GM21786 (cell line): Measurements from ENCODE around the gene LIN7B.

Experiments used
- ATAC-seq: cut with Tn5 transposase; IDR thresholded peaks from one replicate; pipeline ENCODE4 v1.9.1; 2021; ENCODE audit not compliant: unreplicated experiment

Gene LIN7B

DNA sequence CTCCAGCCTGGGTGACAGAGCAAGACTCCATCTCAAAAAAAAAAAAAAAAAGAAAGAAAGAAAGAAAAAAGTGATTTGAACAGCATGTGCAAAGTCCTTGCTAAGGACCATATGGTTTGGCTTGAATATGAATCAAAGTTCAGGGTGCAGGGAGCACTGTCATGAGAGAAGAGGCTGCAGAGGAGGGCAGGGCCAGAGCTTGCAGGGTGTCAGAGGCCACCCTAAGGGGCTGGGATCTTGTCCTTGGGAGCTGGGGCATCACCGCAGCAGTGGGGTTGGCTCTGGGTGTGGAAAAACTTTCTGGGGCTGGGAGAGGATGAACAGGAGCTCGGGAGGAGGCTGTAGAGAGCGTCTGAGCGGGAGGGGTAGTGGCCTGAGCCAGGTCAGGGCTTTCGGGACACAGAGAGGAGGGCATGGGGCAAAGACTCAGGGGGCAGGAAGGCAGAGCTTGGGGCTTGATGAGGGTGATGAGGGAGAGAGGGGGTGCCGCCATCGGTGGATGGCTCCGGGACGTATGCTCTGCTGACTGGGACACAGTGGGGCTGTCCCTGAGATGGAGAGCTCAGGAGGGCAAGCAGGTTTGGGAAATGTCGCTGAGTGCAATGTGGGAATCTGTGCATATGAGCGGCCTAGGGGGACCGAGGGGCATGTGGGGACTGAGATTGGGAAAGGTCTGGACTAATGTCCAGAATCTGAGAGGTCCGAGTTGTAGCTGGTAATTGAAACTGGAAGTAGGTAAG, 46.5 kb downstream of the LIN7B start:
- ATAC-seq: no peak

DNA sequence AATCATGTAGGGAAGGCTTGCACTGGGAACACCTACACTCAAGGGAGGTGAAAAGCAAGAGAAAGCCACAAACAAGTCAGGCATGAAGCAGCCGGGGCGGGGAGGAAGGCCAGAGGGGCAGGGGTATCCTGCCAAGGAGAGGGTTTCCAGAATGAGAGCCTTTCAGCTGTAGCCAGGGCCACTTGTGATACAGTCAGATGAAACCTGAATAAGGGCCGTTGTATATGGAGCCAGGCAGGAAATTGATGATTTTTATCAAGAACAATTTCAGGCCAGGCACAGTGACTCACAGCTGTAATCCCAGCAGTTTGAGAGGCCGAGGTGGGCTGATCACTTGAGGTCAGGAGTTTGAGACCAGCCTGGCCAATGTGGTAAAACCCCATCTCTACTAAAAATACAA, 47.8 kb downstream of the LIN7B start:
- ATAC-seq: no peak

DNA sequence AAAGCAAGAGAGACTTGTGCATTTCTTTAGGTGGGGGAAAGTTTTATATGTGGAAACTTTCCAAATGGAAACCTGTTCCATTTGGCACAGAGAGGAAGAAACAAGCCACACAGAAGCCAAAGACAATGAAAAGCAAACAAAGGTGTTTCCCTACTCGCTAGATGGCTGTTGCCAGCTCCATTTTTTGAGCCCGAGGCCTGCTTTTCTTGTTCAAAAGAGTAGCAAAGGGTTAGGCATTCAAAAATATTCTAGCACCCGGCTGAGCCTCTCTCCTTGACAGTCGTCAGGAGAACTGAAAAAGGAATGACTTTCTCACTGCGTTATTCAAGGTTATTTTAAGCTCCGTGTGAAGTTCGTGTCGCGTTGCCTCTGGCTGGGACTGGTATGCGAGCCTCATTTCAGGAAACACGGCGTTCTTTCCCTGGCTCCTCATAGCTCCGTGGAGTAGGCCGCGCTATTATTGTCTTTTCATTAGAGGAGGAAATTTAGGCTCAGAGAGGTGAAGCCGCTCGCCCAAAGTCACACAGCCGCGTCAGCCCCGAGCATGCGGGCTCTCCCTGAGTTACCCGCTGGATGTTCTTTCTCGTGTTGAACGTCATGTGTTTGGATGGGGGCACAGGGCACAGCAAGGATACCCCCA, 51.1 kb downstream of the LIN7B start:
- no peak for ATAC-seq

DNA sequence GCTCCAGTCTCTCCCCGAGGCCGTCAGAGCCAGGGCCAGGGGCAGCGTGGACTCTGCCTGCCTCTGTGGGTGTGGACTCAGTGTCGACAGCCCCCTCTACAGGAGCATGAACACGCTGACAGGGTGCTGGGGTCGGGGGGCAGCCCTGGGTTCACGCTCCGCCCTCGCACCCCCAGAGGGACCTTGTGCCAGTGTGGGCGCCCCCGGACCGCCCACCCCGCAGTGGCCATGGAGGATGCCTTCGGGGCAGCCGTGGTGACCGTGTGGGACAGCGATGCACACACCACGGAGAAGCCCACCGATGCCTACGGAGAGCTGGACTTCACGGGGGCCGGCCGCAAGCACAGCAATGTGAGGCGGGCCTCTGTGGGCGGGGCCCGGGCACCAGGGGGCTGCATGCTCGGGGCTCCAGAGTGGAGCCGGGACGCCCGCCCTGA, 51.7 kb downstream of the LIN7B start:
- ATAC-seq: no peak

GRCh38 chr19:49167857-49168409, 53.8 kb downstream of the LIN7B start:
- ATAC-seq: no peak
